ENCODE data around the gene CYTH3. TPM values are rescaled to one million over a fixed set of nuclear protein-coding genes. Genes with fewer than 3 reads are reported as not detected.

The CYTH3 gene
- total and polyA plus RNA-seq, 2 of the 13 experiments (the other 11 are each of a cell fraction or from before 2014, with no cell fraction given), result 3.1 to 3.8 TPM

GRCh38 chr7:6197801-6198551, 74.4 kb downstream of the CYTH3 start (continued):
- TF ChIP-seq RERE (CRISPR knock-in tag; IDR thresholded peaks at IDR 0.05; ENCODE audit: low read depth) (no peak), ZEB1 (IDR thresholded peaks at IDR 0.05; ENCODE audit: insufficient replicate concordance, low read depth) (no peak), SALL1 (CRISPR knock-in tag; IDR thresholded peaks at IDR 0.05) (no peak), TFE3 (CRISPR knock-in tag; IDR thresholded peaks at IDR 0.05) (no peak)

GRCh38 chr7:6193709-6194108, 78.7 kb downstream of the CYTH3 start:
- Histone ChIP-seq H3K79me2 (ENCODE audit: insufficient read depth, low read length) (no peaks in the 10 kb centered on the region), H3K4me1 (ENCODE audit: insufficient read depth, low read length) (no peaks in the 10 kb centered on the region), H3K27me3 (ENCODE audit: control insufficient read depth in 1 of 2, insufficient read depth in 2 of 2, low read length in 2 of 2) (no peaks in the 10 kb centered on the region), H3K27ac (ENCODE audit: extremely low read length, insufficient read depth, low read length) (no peak overlapping the region), H2AFZ (ENCODE audit: low read length) (no peak overlapping the region), H3K9me3 (ENCODE audit: low read length) (no peaks in the 10 kb centered on the region), H3K9ac (ENCODE audit: insufficient read depth, low read depth, low read length) (no peak overlapping the region), H4K20me1 (ENCODE audit: insufficient read depth, low read length) (no peaks in the 10 kb centered on the region), H3K4me3 (replicated peaks in 1 of 3; ENCODE audit: insufficient read depth in 1 of 3, low read depth in 2 of 3, low read length in 3 of 3) (no peak overlapping the region), H3K36me3 (replicated peaks in 1 of 2; ENCODE audit: control insufficient read depth in 1 of 2, insufficient read depth in 2 of 2, low read length in 2 of 2) (no peaks in the 10 kb centered on the region), H3K4me2 (ENCODE audit: low read depth, low read length) (no peak overlapping the region)
- ChIA-PET POLR2A (no interaction called here), CTCF (ENCODE audit: low intra/inter-chr PET ratio, low total read pairs) (no interaction called here)
- in situ Hi-C loops (cut with HindIII; ENCODE audit: extremely low pct_ligation_motif_present, low pct_unique_long_range_greater_than_20kb) (no loop called here), intact Hi-C loops (cut with micrococcal nuclease; ENCODE audit: unreplicated experiment) (no loop called here)
- no TSS peak for BruUV-seq (replicated peaks)
- 69% methylated on average over 8 of the region's 8 CpGs for WGBS (ENCODE audit: low lambda C conversion rate)
- no peak for TF ChIP-seq ZNF235 (CRISPR knock-in tag; IDR thresholded peaks at IDR 0.05; ENCODE audit: borderline replicate concordance)
- TF ChIP-seq, protein P1, sequence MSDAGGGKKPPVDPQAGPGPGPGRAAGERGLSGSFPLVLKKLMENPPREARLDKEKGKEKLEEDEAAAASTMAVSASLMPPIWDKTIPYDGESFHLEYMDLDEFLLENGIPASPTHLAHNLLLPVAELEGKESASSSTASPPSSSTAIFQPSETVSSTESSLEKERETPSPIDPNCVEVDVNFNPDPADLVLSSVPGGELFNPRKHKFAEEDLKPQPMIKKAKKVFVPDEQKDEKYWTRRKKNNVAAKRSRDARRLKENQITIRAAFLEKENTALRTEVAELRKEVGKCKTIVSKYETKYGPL (CRISPR knock-in tag; IDR thresholded peaks at IDR 0.05), result no peak
- TF ChIP-seq TBL1XR1 (IDR thresholded peaks at IDR 0.05; ENCODE audit: borderline replicate concordance, low read length, partially characterized antibody), result no peak
- no peak for TF ChIP-seq AKAP8 (CRISPR knock-in tag; IDR thresholded peaks at IDR 0.05)
- no peak for TF ChIP-seq NFYC (CRISPR knock-in tag; IDR thresholded peaks at IDR 0.05)
- TF ChIP-seq ZFP36L2 (CRISPR knock-in tag; IDR thresholded peaks at IDR 0.05), result no peak
- TF ChIP-seq ZNF775 (CRISPR knock-in tag; IDR thresholded peaks at IDR 0.05; ENCODE audit: borderline replicate concordance), result no peak
- TF ChIP-seq SRSF1 (optimal IDR thresholded peaks at IDR 0.05; ENCODE audit: low read depth, low read length), result no peak
- no peak for TF ChIP-seq ZNF24 (IDR thresholded peaks at IDR 0.05)
- no peak for TF ChIP-seq ZBTB14 (CRISPR knock-in tag; IDR thresholded peaks at IDR 0.05)
- TF ChIP-seq RFXAP (CRISPR knock-in tag; IDR thresholded peaks at IDR 0.05; ENCODE audit: borderline replicate concordance), result no peak
- FAIRE-seq (no peak), ATAC-seq (no peak), DNase-seq (ENCODE audit: low spot score) (no peak)
